GM18873 (cell line): Measurements from ENCODE around the gene FER1L5.

Source experiments
- ATAC-seq: cut with Tn5 transposase; IDR thresholded peaks from one replicate; pipeline ENCODE4 v1.9.1; 2021; ENCODE audit warnings: mild to moderate bottlenecking, moderate library complexity, moderate number of reproducible peaks; ENCODE audit not compliant: unreplicated experiment, low FRiP score

FER1L5 gene

GRCh38 chr2:96739076-96739632, 96.6 kb downstream of the FER1L5 start:
- no peak for ATAC-seq

- peak; percentile 98 for ATAC-seq
Observed at GRCh38 chr2:96739633-96740428, 97.3 kb downstream of the FER1L5 start, which contains the start of gene LMAN2L. LMAN2L (minus strand) TSS chr2:96740064; CDS start chr2:96740040, 24 bp downstream.

GRCh38 chr2:96747061-96747617, 104.6 kb downstream of the FER1L5 start:
- no peak for ATAC-seq

GRCh38 chr2:96751800-96752199, 109.2 kb downstream of the FER1L5 start:
- ATAC-seq = no peak

GRCh38 chr2:96753661-96754282, 111.2 kb downstream of the FER1L5 start:
- no peak for ATAC-seq

GRCh38 chr2:96754317-96754716, 111.8 kb downstream of the FER1L5 start:
- no peak for ATAC-seq
